Heart right ventricle (tissue), 16 donors: Measurements from ENCODE around the gene ZFY. TPM values are rescaled to one million over a fixed set of nuclear protein-coding genes. Genes with fewer than 3 reads are reported as not detected.

Experiments
- ATAC-seq, 8 donors: fragments of 200-7000 bp; cut with Tn5 transposase; one replicate each; pipeline ENCODE4 v1.9.1; 2020; ENCODE audit warnings: mild to moderate bottlenecking in 8 of 8, moderate library complexity in 8 of 8, moderate number of reproducible peaks in 1 of 8
- DNase-seq, 2 donors: peaks; one replicate each; pipeline ENCODE4 v3.0.0-alpha.2; 2020
- H3K27ac ChIP-seq, 10 donors: fragments of 200-600 bp; sonication (generic) in 2 of 10; one replicate each; pipeline versions ENCODE4 v1.5.0 to v1.8.0; 2020 to 2022; ENCODE audit warnings: mild to moderate bottlenecking in 3 of 10
- H3K27me3 ChIP-seq, 7 donors: fragments of 200-600 bp; one replicate each; pipeline ENCODE4 v1.8.0; 2021 to 2022; ENCODE audit warnings: mild to moderate bottlenecking in 2 of 7
- H3K36me3 ChIP-seq, 9 donors: fragments of 200-600 bp; sonication (generic) in 1 of 9; one replicate each; pipeline versions ENCODE4 v1.5.0 to v1.8.0; 2020 to 2022; ENCODE audit warnings: mild to moderate bottlenecking in 2 of 9
- H3K4me1 ChIP-seq, 9 donors: fragments of 200-600 bp; sonication (generic) in 1 of 9; one replicate each; pipeline versions ENCODE4 v1.5.0 to v1.8.0; 2020 to 2022; ENCODE audit warnings: mild to moderate bottlenecking in 4 of 9
- H3K4me3 ChIP-seq, 10 donors: fragments of 200-600 bp; sonication (generic) in 2 of 10; one replicate each; pipeline versions ENCODE4 v1.5.0 to v1.8.0; 2020 to 2022; ENCODE audit warnings: mild to moderate bottlenecking in 7 of 10, moderate library complexity in 2 of 10
- H3K9me3 ChIP-seq, 11 donors: fragments of 200-600 bp in 10 of 11; sonication (generic) in 2 of 11; one replicate each; pipeline versions ENCODE4 v1.5.0 to v1.8.0; 2013 to 2022; ENCODE audit warnings: mild to moderate bottlenecking in 2 of 11, control low read depth in 1 of 11, moderate library complexity in 1 of 11
- CTCF ChIP-seq, 9 donors: fragments of 200-600 bp; sonication (generic) in 2 of 9; IDR thresholded peaks; one replicate each; pipeline versions ENCODE4 v1.5.0 to v1.8.0; 2021 to 2022; ENCODE audit warnings: antibody characterized with exemption in 9 of 9, mild to moderate bottlenecking in 5 of 9, moderate library complexity in 1 of 9
- WGBS, 2 donors: extraction: QIAGEN DNeasy Blood & Tissue Kit; methylation state at CpG; one replicate each; pipeline ENCODE4 v1.1.7; 2013; ENCODE audit warnings: inconsistent platforms in 1 of 2; 5-methylcytosine and 5-hydroxymethylcytosine counted together
- intact Hi-C, 10 donors: fragments of 100-400 bp; cut with DNase I; formaldehyde crosslinking; loops; one replicate each; pipeline versions ENCODE4 v1.11.1 to v1.14.2; 2022
- polyA plus RNA-seq, 2 donors: library from polyadenylated mRNA; stranded (reverse); fragments of 200-250 nt; gene quantifications; one replicate each; pipeline ENCODE4 v1.2.3, GENCODE V29; 2013
- total RNA-seq, 10 donors: library from RNA; stranded (reverse); fragmentation: NEBNext Ultra II Directional in 3 of 10; extraction: Animal tissue kit (Norgen Biotek cat#: 25700) in 3 of 10; gene quantifications; one replicate each; pipeline versions ENCODE4 v1.2.1 to v1.2.4, GENCODE V29; 2021 to 2023
- donor health status: Arrhythmogenic right ventricular cardiomyopathy.
- donor health status: ischemic (EF 13 %, LVEDD 7.1; RV severe dilation, severe dysfunction).
- donor health status: healthy with polysubstance abuse.
- donor health status: DM: no; HTN: yes; CAD: no.
- donor health status: DM: no; HTN: no; CAD: no.
- donor health status: ischemic (EF 25% LVEDD 6.9; RV normal size, moderate dysfunction).
- donor health status: ischemic (EF 25% LVEDD 5.7; RV mildly dilated, moderate dysfunction).
- donor health status: healthy.
- donor health status: DM: yes; HTN: yes; CAD: no.
- donor health status: Ischemic cardiomyopathy.
- donor health status: ischemic (EF 35%, LVEDD 5.7; RV mildly dilated, moderate dysfunction).
- donor health status: nonischemic (EF 11% LVEDD 7.7; RV severe dilation, severe dysfunction).
- donor health status: DM: yes; HTN: yes; CAD: no.
- donor health status: PGD.
- donor health status: ischemic (EF 29% LVEDD 5.4; RV normal size, mild dysfunction).
- donor health status: nonischemic (EF 23%, LVEDD 6.1; RV moderate dilation, normal function).

ZFY gene
- total and polyA plus RNA-seq, 12 donors: 2.4 to 17.1 (median 12.2) TPM; not detected in 3

DNA sequence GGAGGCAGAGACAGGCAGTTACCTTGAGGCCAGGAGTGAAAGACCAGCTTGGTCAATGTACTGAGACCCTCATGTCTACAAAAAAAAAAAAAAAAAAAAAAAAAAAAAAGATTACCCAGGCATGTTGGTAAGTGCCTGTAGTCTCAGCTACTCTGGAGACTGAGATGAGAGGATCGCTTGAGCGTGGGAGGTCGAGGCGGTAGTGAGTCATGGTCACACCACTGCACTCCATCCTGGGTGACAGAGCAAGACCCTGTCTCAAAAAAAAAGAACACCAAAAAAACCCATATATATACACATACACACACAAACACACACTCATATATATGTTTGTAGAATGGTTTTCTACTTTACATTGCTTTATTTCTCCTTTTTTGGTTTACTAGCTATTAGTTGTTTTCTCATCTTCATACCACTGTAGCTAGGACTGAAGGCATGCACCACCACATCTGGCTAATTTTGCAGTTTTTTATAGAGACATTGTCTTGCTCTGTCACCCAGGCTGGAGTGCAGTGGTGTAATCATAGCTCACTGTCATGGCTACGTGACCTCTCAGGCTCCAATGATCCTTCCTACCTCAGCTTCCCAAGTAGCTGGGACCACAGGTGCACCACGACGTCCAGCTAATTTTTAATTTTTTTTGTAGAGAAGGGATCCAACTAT lies 14.5 kb downstream of the ZFY start:
- Histone ChIP-seq H3K36me3 (no peaks in the 10 kb centered on the region), H3K27me3 (no peaks in the 10 kb centered on the region)
- 95 to 96% methylated on average over 7 of the region's 7 CpGs for WGBS, 2 donors

DNA sequence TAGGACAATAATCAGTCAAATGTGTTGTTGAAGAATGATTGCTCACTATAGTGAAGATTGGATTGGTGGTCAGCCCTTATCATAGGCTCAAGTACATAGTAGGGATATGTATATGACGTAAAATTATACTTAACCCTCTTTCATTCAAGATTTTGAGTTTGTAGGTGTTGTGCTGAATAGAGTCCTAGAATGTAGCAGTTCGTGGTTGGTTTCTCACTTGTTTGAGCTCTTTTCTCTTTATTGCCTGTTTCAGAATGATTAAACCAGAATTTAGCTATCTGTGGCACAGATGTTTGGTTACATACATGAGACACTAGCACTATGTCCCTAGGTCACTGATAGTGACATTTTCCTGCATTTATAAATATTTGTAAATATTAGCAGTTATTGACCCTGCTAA lies 15.5 kb downstream of the ZFY start:
- intact Hi-C loops: no loop called here
- H3K9me3 ChIP-seq: no peaks in the 10 kb centered on the region
- H3K4me1 ChIP-seq: peaks cover 0 to 22% (median 0%) of the 10 kb centered on the region in 9 donors
- H3K27me3 ChIP-seq: no peaks in the 10 kb centered on the region
- no peaks in the 10 kb centered on the region for H3K36me3 ChIP-seq
- no peak overlapping the region for H3K4me3 ChIP-seq
- DNase-seq (no peak), ATAC-seq (no peak)
- WGBS, 2 donors: 96 to 100% methylated on average over 2 of the region's 2 CpGs
- no peak overlapping the region for H3K27ac ChIP-seq
- no peak for TF ChIP-seq CTCF (IDR thresholded peaks at IDR 0.05)

More for the DNA sequence above, 14.5 kb downstream of the ZFY start:
- no peak overlapping the region for H3K27ac ChIP-seq
- intact Hi-C loops: no loop called here
- peaks cover 0 to 23% (median 0%) of the 10 kb centered on the region in 9 donors for H3K4me1 ChIP-seq
- DNase-seq: no peak
- no peak for TF ChIP-seq CTCF (IDR thresholded peaks at IDR 0.05)
- no peak for ATAC-seq
- H3K4me3 ChIP-seq: no peak overlapping the region
- no peaks in the 10 kb centered on the region for H3K9me3 ChIP-seq

GRCh38 chrY:2952912-2953311 lies 17.7 kb downstream of the ZFY start:
- DNase-seq (no peak), ATAC-seq (no peak)
- H3K36me3 ChIP-seq: peaks cover 0 to 10% (median 0%) of the 10 kb centered on the region in 9 donors
- TF ChIP-seq CTCF (IDR thresholded peaks at IDR 0.05): no peak
- peaks cover 0 to 9% (median 0%) of the 10 kb centered on the region in 9 donors for H3K4me1 ChIP-seq
- no peaks in the 10 kb centered on the region for H3K27me3 ChIP-seq
- H3K9me3 ChIP-seq: no peaks in the 10 kb centered on the region
- no peak overlapping the region for H3K4me3 ChIP-seq
- no peak overlapping the region for H3K27ac ChIP-seq
- intact Hi-C loops: no loop called here

DNA sequence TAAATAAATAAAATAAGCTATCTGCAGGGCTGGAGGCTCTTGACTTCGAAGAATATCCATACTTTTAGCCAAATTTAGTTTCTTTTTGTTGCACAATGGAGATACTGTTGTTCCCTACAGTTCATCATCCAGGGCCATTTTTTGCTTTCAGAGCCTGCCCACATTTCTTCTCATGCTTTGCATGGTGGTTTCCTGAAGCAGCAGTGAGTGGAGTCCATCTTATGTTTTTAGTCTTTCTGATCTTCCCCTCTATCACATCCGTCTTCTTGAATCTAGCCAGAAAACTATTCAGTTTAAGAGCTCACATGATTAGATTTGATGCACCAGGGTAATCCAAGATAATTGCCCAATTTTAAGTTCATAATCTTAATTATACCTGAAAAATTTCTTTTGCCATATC lies 19.6 kb downstream of the ZFY start:
- 89 to 95% methylated on average over 2 of the region's 2 CpGs for WGBS, 2 donors
- no peaks in the 10 kb centered on the region for H3K9me3 ChIP-seq
- ATAC-seq (no peak), DNase-seq (no peak)
- no peak overlapping the region for H3K4me3 ChIP-seq
- no peak for TF ChIP-seq CTCF (IDR thresholded peaks at IDR 0.05)
- intact Hi-C loops: no loop called here
- H3K27ac ChIP-seq: no peak overlapping the region
- peaks cover 0 to 17% (median 0%) of the 10 kb centered on the region in 9 donors for H3K36me3 ChIP-seq
- no peaks in the 10 kb centered on the region for H3K27me3 ChIP-seq
- H3K4me1 ChIP-seq: peaks cover 0 to 6% (median 0%) of the 10 kb centered on the region in 9 donors
